ENCODE data around the gene CFAP221. TPM values are rescaled to one million over a fixed set of nuclear protein-coding genes. Genes with fewer than 3 reads are reported as not detected.

The CFAP221 gene
- total RNA-seq, 4 donors from 2014 or later: 0.51 to 5.0 (median 3.7) TPM

- H3K27me3 ChIP-seq: no peaks in the 10 kb centered on the region
- intact Hi-C loops (cut with DNase I; ENCODE audit: low total_unique reads): no loop called here
- no peaks in the 10 kb centered on the region for H3K36me3 ChIP-seq
- no peak overlapping the region for H3K27ac ChIP-seq
- TF ChIP-seq POLR2A (IDR thresholded peaks at IDR 0.05) (no peak), CTCF (IDR thresholded peaks at IDR 0.05) (no peak)
- H3K9me3 ChIP-seq: no peaks in the 10 kb centered on the region
- DNase-seq: no peak
- H3K4me1 ChIP-seq: no peaks in the 10 kb centered on the region
- no peak overlapping the region for H3K4me3 ChIP-seq
Measured at GRCh38 chr2:119671016-119671415, 126.8 kb downstream of the CFAP221 start.

GRCh38 chr2:119671752-119672151 is 127.5 kb downstream of the CFAP221 start:
- Histone ChIP-seq H3K9me3 (no peaks in the 10 kb centered on the region), H3K4me1 (no peaks in the 10 kb centered on the region), H3K27ac (no peak overlapping the region), H3K36me3 (no peaks in the 10 kb centered on the region), H3K27me3 (no peaks in the 10 kb centered on the region), H3K4me3 (no peak overlapping the region)
- no peak for DNase-seq
- intact Hi-C loops (cut with DNase I; ENCODE audit: low total_unique reads): no loop called here
- TF ChIP-seq POLR2A (IDR thresholded peaks at IDR 0.05) (no peak), CTCF (IDR thresholded peaks at IDR 0.05) (no peak)

GRCh38 chr2:119672161-119672862 is 128.1 kb downstream of the CFAP221 start:
- no peaks in the 10 kb centered on the region for H3K9me3 ChIP-seq
- intact Hi-C loops (cut with DNase I; ENCODE audit: low total_unique reads): no loop called here
- H3K4me1 ChIP-seq: no peaks in the 10 kb centered on the region
- no peak for DNase-seq
- no peak overlapping the region for H3K27ac ChIP-seq
- no peak for TF ChIP-seq POLR2A (IDR thresholded peaks at IDR 0.05)
- no peak for TF ChIP-seq CTCF (IDR thresholded peaks at IDR 0.05)
- H3K27me3 ChIP-seq: no peaks in the 10 kb centered on the region
- no peak overlapping the region for H3K4me3 ChIP-seq
- no peaks in the 10 kb centered on the region for H3K36me3 ChIP-seq

- intact Hi-C loops (cut with DNase I; ENCODE audit: low total_unique reads): no loop called here
- TF ChIP-seq POLR2A (IDR thresholded peaks at IDR 0.05) (no peak), CTCF (IDR thresholded peaks at IDR 0.05) (no peak)
- no peak for DNase-seq
- Histone ChIP-seq H3K36me3 (no peaks in the 10 kb centered on the region), H3K9me3 (no peaks in the 10 kb centered on the region), H3K4me3 (no peak overlapping the region), H3K27me3 (no peaks in the 10 kb centered on the region), H3K27ac (no peak overlapping the region), H3K4me1 (no peaks in the 10 kb centered on the region)
Measured at GRCh38 chr2:119673796-119674195, 129.5 kb downstream of the CFAP221 start.

GRCh38 chr2:119674711-119675500 is 130.7 kb downstream of the CFAP221 start:
- H3K27me3 ChIP-seq: no peaks in the 10 kb centered on the region
- H3K27ac ChIP-seq: no peak overlapping the region
- TF ChIP-seq CTCF (IDR thresholded peaks at IDR 0.05) (no peak), POLR2A (IDR thresholded peaks at IDR 0.05) (no peak)
- H3K9me3 ChIP-seq: no peaks in the 10 kb centered on the region
- H3K36me3 ChIP-seq: no peaks in the 10 kb centered on the region
- no peak for DNase-seq
- intact Hi-C loops (cut with DNase I; ENCODE audit: low total_unique reads): no loop called here
- H3K4me3 ChIP-seq: no peak overlapping the region
- peaks cover 0 to 3% of the 10 kb centered on the region in 2 donors for H3K4me1 ChIP-seq

All from uterus (tissue), 4 donors.